OCI-LY1 (cell line): Measurements from ENCODE around the gene RNGTT.

Source experiments
- CTCF ChIP-seq: fragments of 200-600 bp; sonication (generic), shearing (Covaris generic); IDR thresholded peaks from 2 replicates; pipeline ENCODE4 v1.5.1; 2017; ENCODE audit warnings: mild to moderate bottlenecking, antibody characterized with exemption, low read length, moderate library complexity, mixed read lengths
- EZH2 ChIP-seq: fragments of 200-600 bp; sonication (generic), shearing (Covaris generic); IDR thresholded peaks from 2 replicates; pipeline ENCODE4 v1.8.0; 2017; ENCODE audit warnings: borderline replicate concordance, mixed run types, mild to moderate bottlenecking, antibody characterized with exemption, low read length, moderate library complexity, mixed read lengths

- TF ChIP-seq CTCF (no peak), EZH2 (no peak)
These were observed 6.9 kb upstream of the RNGTT start for GRCh38 chr6:88970301-88970700.
